HG02759 (cell line): ENCODE results near the gene TEF.
"Not testable (repeated sequence)": the region's sequence is repeated elsewhere in the genome, so short reads cannot be mapped to it uniquely, and the experiment has no call there.

Source experiments
- ATAC-seq: cut with Tn5 transposase; IDR thresholded peaks from one replicate; pipeline ENCODE4 v1.9.1; 2021; ENCODE audit warnings: mild to moderate bottlenecking, moderate library complexity; ENCODE audit not compliant: unreplicated experiment

The TEF gene

DNA sequence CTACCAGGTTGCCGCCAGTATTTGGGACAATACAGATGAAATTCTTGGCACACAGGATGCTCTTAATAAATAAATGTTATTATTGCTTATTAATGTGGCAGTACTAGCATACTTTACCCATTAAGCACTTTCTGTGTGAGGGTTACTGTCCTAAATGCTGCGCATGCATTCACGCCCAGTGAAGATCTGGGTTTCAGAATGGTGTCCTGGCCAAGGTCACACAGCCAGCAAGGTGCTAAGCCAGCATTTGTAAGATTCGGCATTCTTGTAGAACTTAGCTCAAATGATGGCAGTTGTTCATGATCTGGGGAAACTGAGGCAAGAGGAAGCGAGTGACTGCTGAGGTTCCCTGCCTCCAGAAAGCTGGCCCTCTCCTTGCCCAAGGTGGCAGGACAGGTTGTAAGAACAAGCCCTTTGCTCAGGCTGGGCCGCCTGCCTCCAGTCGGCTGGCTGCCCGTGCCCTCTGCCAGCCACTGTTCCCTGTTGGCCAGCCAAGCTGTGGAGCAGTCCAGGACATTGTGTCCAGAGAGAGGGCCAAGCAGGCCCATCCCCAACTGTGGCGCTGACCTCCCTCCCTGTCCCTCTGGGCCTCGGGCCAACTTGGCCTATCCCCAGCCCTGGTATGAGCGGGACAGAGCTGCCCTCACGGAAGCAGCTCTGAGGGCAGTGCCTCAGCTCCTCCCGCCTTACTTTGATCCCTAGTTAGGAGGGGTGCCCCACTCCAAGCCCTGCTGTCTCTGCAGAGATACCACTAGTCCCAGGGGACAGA is 36.1 kb downstream of the TEF start:
- ATAC-seq, result no peak

GRCh38 chr22:41418717-41419116 is 37.0 kb downstream of the TEF start:
- no peak for ATAC-seq

DNA sequence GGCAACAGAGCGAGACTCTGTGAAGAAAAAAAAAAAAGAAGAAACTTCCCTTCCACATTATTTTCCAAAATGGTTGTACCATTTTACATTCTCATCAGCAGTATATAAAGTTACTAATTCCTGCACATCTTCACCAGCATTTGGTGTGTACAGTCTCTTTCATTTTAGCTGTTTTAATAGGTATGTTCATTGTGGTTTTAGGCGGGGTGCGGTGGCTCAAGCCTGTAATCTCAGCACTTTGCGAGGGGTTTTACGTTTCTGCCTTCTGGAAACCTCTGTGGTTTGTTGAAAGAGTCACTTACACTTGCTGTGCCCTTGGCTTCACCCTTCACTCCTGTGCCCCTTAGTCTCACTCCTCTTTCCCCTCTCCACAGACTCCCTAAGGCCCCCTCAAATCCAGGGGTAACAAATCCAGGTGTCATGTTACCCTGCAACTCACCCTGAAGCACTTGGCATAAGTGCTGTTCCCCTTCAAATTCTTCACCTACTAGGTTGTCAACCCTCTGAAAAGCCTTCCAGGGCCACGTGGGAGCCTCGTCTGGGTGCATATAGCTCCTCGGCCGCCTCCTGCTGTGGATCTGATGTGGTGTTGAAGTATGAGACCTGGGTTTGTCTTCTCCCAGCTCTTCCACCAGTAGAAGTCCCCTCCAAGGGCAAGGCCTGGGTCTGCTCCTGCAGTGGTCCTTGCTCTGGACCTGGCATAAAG is 44.1 kb downstream of the TEF start:
- no peak for ATAC-seq

GRCh38 chr22:41429232-41429950 is 47.6 kb downstream of the TEF start:
- ATAC-seq, result no peak

DNA sequence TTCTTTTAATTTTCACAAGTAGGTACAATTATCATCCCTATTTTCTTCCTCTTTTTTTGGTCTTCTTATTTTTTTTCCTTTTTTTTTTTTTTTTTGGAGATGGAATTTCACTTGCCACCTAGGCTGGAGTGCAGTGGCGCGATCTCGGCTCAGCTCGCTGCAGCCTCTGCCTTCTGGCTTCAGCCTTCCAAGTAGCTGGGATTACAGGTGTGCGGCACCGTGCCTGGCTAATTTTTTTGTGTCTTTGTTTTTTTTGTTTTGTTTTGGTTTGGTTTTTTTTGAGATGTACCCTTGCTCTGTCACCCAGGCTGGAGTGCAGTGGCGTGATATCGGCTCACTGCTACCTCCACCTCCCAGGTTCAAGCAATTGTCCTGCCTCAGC is 48.2 kb downstream of the TEF start:
- ATAC-seq, result no peak

DNA sequence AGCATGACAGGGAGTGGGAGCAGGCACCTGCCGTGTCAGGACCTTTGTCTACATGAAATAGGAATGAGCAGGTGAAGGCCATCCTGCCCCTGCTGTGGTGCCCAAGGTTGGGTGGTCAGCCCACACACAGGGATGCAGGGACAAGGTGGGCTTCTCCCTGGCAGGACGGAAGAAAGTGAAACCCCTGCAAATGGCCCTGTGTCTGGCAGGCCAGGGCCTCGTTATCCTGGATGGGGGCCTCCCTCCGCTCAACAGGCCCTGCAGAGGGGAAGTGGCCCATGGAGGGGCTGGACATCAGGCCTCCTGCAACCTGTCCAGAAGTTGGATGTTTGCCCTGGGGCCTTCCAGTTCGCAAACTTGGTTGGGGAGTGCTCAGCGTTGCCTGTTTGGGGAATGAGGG is 49.9 kb downstream of the TEF start:
- ATAC-seq, result no peak

GRCh38 chr22:41433480-41433879 is 51.7 kb downstream of the TEF start:
- ATAC-seq, result not testable (repeated sequence)

GRCh38 chr22:41434361-41435003 is 52.7 kb downstream of the TEF start:
- ATAC-seq, result not testable (repeated sequence)

DNA sequence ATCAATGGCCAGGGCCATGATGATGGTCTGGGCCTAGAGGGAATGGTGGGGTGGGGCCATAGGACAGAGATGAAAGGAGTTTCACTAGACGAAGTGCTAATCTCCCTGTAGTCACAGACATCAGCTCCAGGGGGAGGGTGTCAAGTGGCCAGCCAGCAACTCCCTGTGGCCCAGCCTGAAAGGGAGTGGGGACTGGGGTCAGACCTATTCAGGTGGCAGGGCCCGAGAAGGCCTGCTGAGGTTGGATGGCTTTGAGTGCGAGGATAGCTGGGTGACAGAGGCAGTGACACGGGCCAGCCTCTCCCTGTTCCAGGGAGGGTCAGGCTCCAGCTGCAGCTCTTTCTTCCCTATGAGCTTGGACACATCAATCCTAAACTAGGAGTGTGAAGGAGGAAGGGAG is 53.8 kb downstream of the TEF start:
- ATAC-seq, result no peak

GRCh38 chr22:41436322-41437113 is 54.8 kb downstream of the TEF start:
- ATAC-seq, result no peak

- no peak for ATAC-seq
Observed at GRCh38 chr22:41437198-41437597, 55.5 kb downstream of the TEF start.

DNA sequence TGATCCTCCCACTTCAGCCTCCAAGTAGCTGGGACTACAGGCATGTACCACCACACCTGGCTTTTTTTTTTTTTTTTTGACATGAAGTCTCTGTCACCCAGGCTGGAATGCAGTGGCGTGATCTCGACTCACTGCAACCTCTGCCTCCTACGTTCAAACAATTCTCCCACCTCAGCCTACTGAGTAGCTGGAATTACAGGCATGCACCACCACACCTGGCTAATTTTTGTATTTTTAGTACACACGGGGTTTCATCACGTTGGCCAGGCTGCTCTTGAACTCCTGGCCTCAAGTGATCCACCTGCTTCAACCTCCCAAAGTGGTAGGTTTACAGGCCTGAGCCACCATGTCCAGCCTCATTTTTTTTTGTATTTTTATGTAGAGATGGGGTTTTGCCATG is 58.8 kb downstream of the TEF start:
- not testable (repeated sequence) for ATAC-seq

DNA sequence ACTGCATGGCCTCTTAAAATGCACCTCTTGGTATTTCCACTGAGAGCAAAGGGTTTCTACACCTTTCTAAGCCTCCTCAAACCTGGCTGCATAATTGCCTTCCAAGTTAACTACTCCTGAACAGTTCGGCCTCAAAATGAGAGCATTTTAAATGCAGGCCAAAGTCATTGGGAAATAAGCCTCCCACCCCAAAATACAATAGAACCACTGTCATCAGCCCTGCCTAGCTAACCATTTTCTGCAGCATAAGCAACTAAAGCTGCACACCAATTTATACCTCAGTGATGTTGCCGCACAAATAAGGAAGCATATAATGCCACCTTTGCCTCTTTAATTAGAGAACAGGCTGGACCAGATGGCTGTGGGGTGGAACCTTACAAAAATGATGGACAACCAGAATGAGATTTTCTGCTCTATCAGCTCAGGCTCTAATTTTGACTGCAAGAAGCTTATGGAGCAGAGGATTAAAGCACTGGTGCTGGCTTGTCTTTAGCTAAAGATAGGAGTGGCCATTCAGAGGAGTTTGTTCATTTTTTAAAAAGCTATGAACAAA is 60.6 kb downstream of the TEF start:
- ATAC-seq, result no peak

- ATAC-seq, result peak; percentile 58
Observed at GRCh38 chr22:41444360-41445128, 62.8 kb downstream of the TEF start.

DNA sequence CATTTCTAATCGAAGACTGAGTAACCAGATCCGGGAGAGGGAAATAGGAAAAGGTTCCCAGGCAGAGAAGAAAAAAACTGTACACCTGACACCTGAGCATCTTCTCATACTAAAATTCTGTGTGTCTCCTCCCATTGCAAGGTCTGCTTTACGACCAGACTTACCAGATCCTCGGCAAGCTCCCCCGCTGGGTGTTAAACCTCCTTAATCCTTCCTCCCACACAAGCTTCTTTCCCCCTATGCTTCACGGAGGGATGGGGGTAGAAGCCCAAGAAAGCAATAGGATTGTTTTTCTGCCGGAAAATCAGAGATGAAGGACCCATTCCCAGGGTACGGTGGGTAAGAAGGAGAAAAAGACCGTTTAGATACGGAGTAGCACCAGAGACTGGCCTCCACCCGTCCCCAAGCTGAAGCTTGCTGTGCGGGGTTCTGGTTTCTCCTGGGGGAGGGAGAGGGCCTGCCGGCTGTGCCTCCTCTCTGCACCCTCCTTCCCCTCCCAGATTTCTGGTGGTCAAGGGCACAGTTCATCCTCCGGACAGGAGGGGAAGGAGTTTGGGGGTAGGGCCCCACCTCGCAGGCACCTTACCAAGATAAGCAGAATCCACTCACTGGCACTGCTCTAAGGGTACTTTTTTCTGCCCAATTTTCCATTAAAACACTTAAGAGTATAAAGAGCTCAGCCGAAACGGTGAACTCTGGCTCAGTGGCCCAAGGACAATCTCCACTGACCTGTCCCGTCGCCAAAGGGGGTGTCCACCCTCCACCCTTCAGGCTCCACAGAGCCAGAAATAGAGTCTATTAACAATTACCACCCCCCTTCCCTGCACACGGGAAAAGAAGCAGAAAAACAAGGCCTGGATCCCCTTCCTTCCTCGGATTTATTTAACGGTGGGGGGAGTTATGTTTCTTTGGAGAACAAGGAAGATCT is 63.7 kb downstream of the TEF start:
- ATAC-seq, result no peak

DNA sequence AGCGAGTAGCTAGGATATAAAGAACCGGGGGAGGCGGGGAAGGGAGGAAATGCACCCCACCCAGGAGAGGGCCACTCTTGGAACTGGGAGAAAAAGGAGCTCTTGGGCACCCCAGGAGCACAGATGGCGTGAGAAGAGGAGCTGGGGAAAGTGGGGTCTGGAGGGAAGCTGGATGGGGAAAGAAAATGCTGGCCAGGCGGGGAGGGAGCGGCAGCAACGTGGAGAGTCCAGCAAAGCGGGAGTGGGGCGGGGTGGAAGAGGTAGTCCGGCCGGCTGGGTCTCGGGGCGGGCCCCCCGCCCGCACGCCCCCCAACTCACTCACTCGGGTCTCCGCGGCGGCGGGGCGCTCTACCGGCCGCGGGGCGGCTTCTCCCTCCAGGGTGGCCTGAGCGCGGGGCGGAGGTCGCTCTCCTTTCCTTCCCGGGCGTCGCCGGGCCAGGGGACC is 64.3 kb downstream of the TEF start:
- no peak for ATAC-seq

GRCh38 chr22:41446639-41447434 is 65.1 kb downstream of the TEF start, which contains the start of gene TOB2:
Gene TOB2 (minus strand): TSS chr22:41446801. CDS start chr22:41437345, 9,456 bp downstream.
- ATAC-seq, result peak; percentile 44
